GM12878 (cell line): ENCODE results near the gene TMEM72. TPM values are rescaled to one million over a fixed set of nuclear protein-coding genes. Genes with fewer than 3 reads are reported as not detected.

Experiments
- ATAC-seq: fragments of 200-7000 bp; cut with Tn5 transposase; 3 replicates; pipeline ENCODE4 v1.9.1; 2020; ENCODE audit warnings: mild to moderate bottlenecking, moderate library complexity
- BruUV-seq: library from RNA; stranded (reverse); fragments of 400-500 nt; replicated peaks from 2 replicates; lab custom pipeline; 2021; lab: Mats Ljungman, UMichigan
- CTCF ChIA-PET: fragments of 300-600 bp; sonication (Branson Sonifier 250); formaldehyde crosslinking; extraction: SDS; loops from one replicate; lab custom pipeline; 2021; ENCODE audit warnings: inconsistent platforms; lab: Yijun Ruan, JAX
- POLR2A ChIA-PET: fragments of 350-600 bp; formaldehyde crosslinking; extraction: SDS; loops from one replicate; lab custom pipeline; 2021; ENCODE audit warnings: inconsistent platforms; lab: Charles Lee
- RAD21 ChIA-PET: fragments of 300-600 bp; sonication (Branson Sonifier 250); formaldehyde crosslinking; loops from one replicate; lab custom pipeline; 2023; ENCODE audit warnings: antibody characterized with exemption; ENCODE audit not compliant: unreplicated experiment; lab: Charles Lee
- SMC1A ChIA-PET: fragments of 300-600 bp; sonication (Branson Sonifier 250); formaldehyde crosslinking; loops from one replicate; lab custom pipeline; 2023; ENCODE audit not compliant: unreplicated experiment, uncharacterized antibody; lab: Charles Lee
- DNase-seq: peaks from one replicate; pipeline ENCODE4 v3.0.0-alpha.2; 2011; ENCODE audit warnings: low read depth, low spot score
- FAIRE-seq: peaks from 3 replicates; lab custom pipeline; 2011; peaks lifted over from hg19 to GRCh38; lab: Jason Lieb, UNC
- H2AFZ ChIP-seq: 2 replicates; pipeline ENCODE4 v1.6.0; 2011; ENCODE audit warnings: low read depth, low read length, control low read depth; ENCODE audit not compliant: control insufficient read depth
- H3K27ac ChIP-seq: 2 replicates; pipeline ENCODE4 v1.5.1; 2011; ENCODE audit warnings: control low read depth; ENCODE audit not compliant: control insufficient read depth, insufficient read depth
- H3K27me3 ChIP-seq, 2 experiments: replicated peaks in 1 of 2; 2 replicates each; pipeline versions ENCODE4 v1.6.0 to v1.6.1; 2011; ENCODE audit warnings: low read length in 1 of 2; ENCODE audit not compliant: control insufficient read depth in 2 of 2, insufficient read depth in 2 of 2
- H3K36me3 ChIP-seq, 2 experiments: 2 replicates each; pipeline ENCODE4 v1.5.1; 2011; ENCODE audit warnings: low read length in 1 of 2; ENCODE audit not compliant: control insufficient read depth in 2 of 2, insufficient read depth in 2 of 2
- H3K4me1 ChIP-seq: 2 replicates; pipeline ENCODE4 v1.6.1; 2011; ENCODE audit warnings: mild to moderate bottlenecking, low read length, moderate library complexity, mixed read lengths; ENCODE audit not compliant: control insufficient read depth, insufficient read depth
- H3K4me2 ChIP-seq: 2 replicates; pipeline ENCODE4 v1.6.0; 2011; ENCODE audit warnings: control low read depth; ENCODE audit not compliant: control insufficient read depth, insufficient read depth
- H3K4me3 ChIP-seq: fragments of 200-600 bp; sonication (generic); 2 replicates; pipeline ENCODE4 v1.5.1; 2016
- H3K79me2 ChIP-seq: 2 replicates; pipeline ENCODE4 v1.6.0; 2011; ENCODE audit warnings: low read length; ENCODE audit not compliant: control insufficient read depth, insufficient read depth
- H3K9ac ChIP-seq: 2 replicates; pipeline ENCODE4 v1.8.0; 2011; ENCODE audit warnings: low read length, control low read depth, mixed read lengths; ENCODE audit not compliant: control insufficient read depth, insufficient read depth
- H3K9me3 ChIP-seq: replicated peaks from 3 replicates; pipeline ENCODE4 v1.5.1; 2011; ENCODE audit warnings: mild to moderate bottlenecking, low read length; ENCODE audit not compliant: control insufficient read depth, insufficient read depth
- H4K20me1 ChIP-seq: 2 replicates; pipeline ENCODE4 v1.6.0; 2011; ENCODE audit not compliant: control insufficient read depth, insufficient read depth
- BCL3 ChIP-seq: IDR thresholded peaks from 2 replicates; pipeline ENCODE4 v1.6.1; 2011; ENCODE audit warnings: borderline replicate concordance, low read depth, mild to moderate bottlenecking, moderate library complexity, low read length; ENCODE audit not compliant: insufficient read depth, poor library complexity, severe bottlenecking
- CHD1 ChIP-seq: IDR thresholded peaks from 2 replicates; pipeline ENCODE4 v1.6.1; 2012; ENCODE audit warnings: low read depth, low read length, improper control_type of control experiment
- CTCF ChIP-seq, 3 experiments: IDR thresholded peaks in 2 of 3; conservative IDR thresholded peaks in 1 of 3; 2 replicates each; pipeline ENCODE4 v1.5.1; 2011; ENCODE audit warnings: low read depth in 3 of 3, low read length in 3 of 3, mild to moderate bottlenecking in 3 of 3, control low read depth in 2 of 3, moderate library complexity in 2 of 3, inconsistent platforms in 1 of 3, mixed read lengths in 1 of 3; ENCODE audit not compliant: control insufficient read depth in 2 of 3, insufficient read depth in 1 of 3; ENCODE audit errors: extremely low read depth in 1 of 3
- EZH2 ChIP-seq: IDR thresholded peaks from 2 replicates; pipeline ENCODE4 v1.6.1; 2012; ENCODE audit warnings: low read depth, mild to moderate bottlenecking, control low read depth, inconsistent platforms, low read length, borderline replicate concordance; ENCODE audit not compliant: control insufficient read depth
- LARP7 ChIP-seq: fragments of 450-650 bp; IDR thresholded peaks from 2 replicates; pipeline ENCODE4 v1.6.1; 2017; ENCODE audit warnings: mild to moderate bottlenecking
- MLLT1 ChIP-seq: fragments of 450-650 bp; IDR thresholded peaks from 2 replicates; pipeline ENCODE4 v1.6.1; 2016; ENCODE audit warnings: mild to moderate bottlenecking
- MTA2 ChIP-seq: fragments of 450-650 bp; IDR thresholded peaks from 2 replicates; pipeline ENCODE4 v1.6.1; 2016; ENCODE audit warnings: low read depth, mild to moderate bottlenecking, moderate library complexity
- NKRF ChIP-seq: fragments of 450-650 bp; conservative IDR thresholded peaks from 2 replicates; pipeline ENCODE4 v1.6.1; 2017; ENCODE audit warnings: mild to moderate bottlenecking, moderate library complexity
- TARDBP ChIP-seq: IDR thresholded peaks from 2 replicates; pipeline ENCODE4 v1.6.1; 2016; ENCODE audit warnings: borderline replicate concordance
- ZBTB11 ChIP-seq: fragments of 450-650 bp; formaldehyde crosslinking; IDR thresholded peaks from 2 replicates; pipeline ENCODE4 v1.5.0; 2022; ENCODE audit warnings: mild to moderate bottlenecking, missing genetic modification characterization
- WGBS: methylation state at CpG from one replicate; pipeline ENCODE4 v1.1.6; 2016; ENCODE audit warnings: low lambda C conversion rate; ENCODE audit not compliant: insufficient replicate concordance, insufficient coverage; ENCODE audit errors: missing lambda C conversion rate; 5-methylcytosine and 5-hydroxymethylcytosine counted together
- in situ Hi-C: fragments of 300-500 bp; cut with MboI; formaldehyde crosslinking; loops from 9 replicates; pipeline ENCODE4 v1.14.3; 2018; ENCODE audit warnings: mixed read lengths
- intact Hi-C: fragments of 100-400 bp; cut with micrococcal nuclease; formaldehyde crosslinking; loops from one replicate; pipeline ENCODE4 v1.14.2; 2022; ENCODE audit not compliant: unreplicated experiment
- polyA plus RNA-seq, 11 experiments: library from polyadenylated mRNA; depleted of rRNA in 4 of 11; unstranded in 6 of 11; stranded (reverse) in 5 of 11; fragments of >200 nt; fragmentation: Nextera tagmentation in 4 of 11; fragmentation: Illumina TruSeq in 1 of 11; extraction: Ambion mirVana in 4 of 11; extraction: Trizol in 1 of 11; gene quantifications; 1 replicate in 1 of 11; 2 replicates in 10 of 11; pipeline versions ENCODE4 v1.2.1 to v1.2.3, GENCODE V29; 2011 to 2016; ENCODE audit warnings: inconsistent platforms in 2 of 11, missing spikeins in 2 of 11, low read depth in 1 of 11
- total RNA-seq, 4 experiments: library from RNA; depleted of rRNA in 3 of 4; stranded (reverse); fragments of >200 nt in 3 of 4; fragmentation: Illumina TruSeq in 1 of 4; extraction: Trizol in 1 of 4; gene quantifications; 2 replicates each; pipeline versions ENCODE4 v1.2.1 to v1.2.3, GENCODE V29; 2013 to 2021

The TMEM72 gene
- total and polyA plus RNA-seq, 10 of the 15 experiments (the other 5 are each of a cell fraction or from before 2014, with no cell fraction given): 0.12 TPM; not detected in 9

GRCh38 chr10:44966816-44967509 is 55.8 kb downstream of the TMEM72 start:
- ChIA-PET CTCF (interaction anchor here (0.6 to 9.1 kb wide), 14 partner anchors 9 to 286 kb away, joined by 3 to 116 read pairs (median 4); partner anchors contain the start of gene ZNF22), RAD21 (interaction anchor here (1.3 to 9.2 kb wide), 4 partner anchors 12 to 33 kb away, joined by 4 to 124 read pairs (median 47); partner anchors contain the start of gene DEPP1), SMC1A (interaction anchor here (0.7 to 9.3 kb wide), 12 partner anchors 9 to 1365 kb away, joined by 3 to 147 read pairs (median 5); partner anchors contain the start of gene DEPP1), POLR2A (interaction anchor here (0.5 to 14.0 kb wide), 7 partner anchors 9 to 1563 kb away, joined by 3 to 174 read pairs (median 4); partner anchors contain the start of genes DEPP1 and ZNF22)
- intact Hi-C loops (loop anchor here (1.0 to 10.0 kb wide), 4 partner anchors 8 to 1822 kb away; partner anchors contain the start of gene ALOX5), in situ Hi-C loops (loop anchor here (10.0 to 25.0 kb wide), 2 partner anchors 1562 to 1805 kb away; partner anchors contain the start of gene HNRNPF)
- ATAC-seq: no peak
- Histone ChIP-seq H2AFZ (no peak overlapping the region; the same call in 1 of the 2 replicates), H3K4me1 (peaks cover 70% of the 10 kb centered on the region), H3K9ac (peak overlapping the region; percentile 13; the same call in 1 of the 2 replicates), H3K27me3 (no peaks in the 10 kb centered on the region), H3K4me2 (peak overlapping the region; percentile 82), H3K79me2 (peaks cover 19% of the 10 kb centered on the region), H3K27ac (peak overlapping the region; percentile 85), H3K9me3 (no peaks in the 10 kb centered on the region), H4K20me1 (no peaks in the 10 kb centered on the region), H3K4me3 (peak overlapping the region; percentile 7; the same call in 1 of the 2 replicates), H3K36me3 (peaks cover 0 to 8% of the 10 kb centered on the region in 2 experiments; a peak in 2 of 4 replicates)
- no TSS peak for BruUV-seq
- whole genome bisulfite sequencing: 81% methylated on average over 8 of the region's 8 CpGs
- no peak for DNase-seq
- no peak for FAIRE-seq
- no peak for TF ChIP-seq NKRF
- TF ChIP-seq ZBTB11 (CRISPR knock-in tag): no peak
- no peak for TF ChIP-seq MLLT1
- no peak for TF ChIP-seq MTA2
- TF ChIP-seq EZH2: no peak
- no peak for TF ChIP-seq CHD1
- no peak for TF ChIP-seq LARP7
- peak; percentile 8 to 37 (median 17); a peak in 3 of 6 replicates for TF ChIP-seq CTCF (IDR thresholded peaks at IDR 0.05 in 2 of 3, conservative IDR thresholded peaks at IDR 0.05 in 1 of 3; ENCODE audit: control insufficient read depth in 2 of 3, extremely low read depth in 1 of 3, insufficient read depth in 1 of 3, low read depth in 3 of 3, low read length in 3 of 3)
- no peak for TF ChIP-seq BCL3
- no peak for TF ChIP-seq TARDBP
